K562 (cell line): ENCODE results near the gene PIEZO2. TPM values are rescaled to one million over a fixed set of nuclear protein-coding genes. Genes with fewer than 3 reads are reported as not detected.

Experiments used
- ATAC-seq: fragments of 200-7000 bp; cut with Tn5 transposase; 3 replicates; pipeline ENCODE4 v1.9.1; 2020; ENCODE audit warnings: moderate library complexity
- BruUV-seq: library from RNA; stranded (reverse); fragments of 400-500 nt; replicated peaks from 2 replicates; lab custom pipeline; 2021; lab: Mats Ljungman, UMichigan
- CTCF ChIA-PET: fragments of 300-600 bp; formaldehyde crosslinking; extraction: SDS; loops from one replicate; lab custom pipeline; 2021; ENCODE audit warnings: low intra/inter-chr PET ratio; lab: Yijun Ruan, JAX
- POLR2A ChIA-PET: fragments of 300-600, 350-650 bp; sonication (Branson Sonifier 250); formaldehyde crosslinking; extraction: SDS; loops from one replicate; lab custom pipeline; 2021; ENCODE audit warnings: antibody characterized with exemption, inconsistent platforms; lab: Yijun Ruan, JAX
- DNase-seq, 4 experiments: peaks; one replicate each; pipeline versions ENCODE4 v3.0.0 to v3.0.0-alpha.2; 2011 to 2018; ENCODE audit warnings: low spot score in 3 of 4, mixed read lengths in 3 of 4; ENCODE audit errors: extremely low read depth in 1 of 4
- FAIRE-seq: peaks from 2 replicates; lab custom pipeline; 2011; peaks lifted over from hg19 to GRCh38; lab: Jason Lieb, UNC
- H2AFZ ChIP-seq: 2 replicates; pipeline ENCODE4 v1.6.0; 2011; ENCODE audit warnings: low read depth, low read length, control low read depth, inconsistent platforms
- H3K27ac ChIP-seq: fragments of 200-600 bp; 3 replicates; pipeline ENCODE4 v1.8.0; 2011; ENCODE audit warnings: low read depth, mild to moderate bottlenecking, control low read depth, inconsistent platforms, low read length, moderate library complexity, mixed read lengths; ENCODE audit errors: extremely low read depth
- H3K27me3 ChIP-seq, 2 experiments: fragments of 300-600 bp in 1 of 2; 2 replicates in 1 of 2; 3 replicates in 1 of 2; pipeline versions ENCODE4 v1.6.0 to v1.8.0; 2011; ENCODE audit warnings: inconsistent platforms in 2 of 2, low read length in 2 of 2, mild to moderate bottlenecking in 1 of 2, mixed read lengths in 1 of 2, moderate library complexity in 1 of 2; ENCODE audit not compliant: control insufficient read depth in 2 of 2, insufficient read depth in 2 of 2
- H3K36me3 ChIP-seq: fragments of 300-600 bp; 3 replicates; pipeline ENCODE4 v1.8.0; 2011; ENCODE audit warnings: mild to moderate bottlenecking, low read length, inconsistent platforms; ENCODE audit not compliant: control insufficient read depth, insufficient read depth
- H3K4me1 ChIP-seq, 2 experiments: fragments of 200-600 bp in 1 of 2; replicated peaks in 1 of 2; 2 replicates in 1 of 2; 3 replicates in 1 of 2; pipeline versions ENCODE4 v1.5.1 to v1.8.0; 2011; ENCODE audit warnings: inconsistent platforms in 2 of 2, low read length in 2 of 2, mild to moderate bottlenecking in 1 of 2, mixed read lengths in 1 of 2, moderate library complexity in 1 of 2; ENCODE audit not compliant: control insufficient read depth in 2 of 2, insufficient read depth in 2 of 2
- H3K4me2 ChIP-seq: 2 replicates; pipeline ENCODE4 v1.6.1; 2011; ENCODE audit warnings: low read length, control low read depth, inconsistent platforms, mixed read lengths; ENCODE audit not compliant: insufficient read depth
- H3K4me3 ChIP-seq: fragments of 200-600 bp; sonication (generic), shearing (Covaris generic); 2 replicates; pipeline ENCODE4 v1.5.1; 2016; ENCODE audit warnings: control low read depth, inconsistent platforms
- H3K79me2 ChIP-seq: fragments of 200-600 bp; 3 replicates; pipeline ENCODE4 v1.8.0; 2011; ENCODE audit warnings: low read length, inconsistent platforms; ENCODE audit not compliant: control insufficient read depth, insufficient read depth
- H3K9ac ChIP-seq, 2 experiments: 2 replicates each; pipeline versions ENCODE4 v1.6.0 to v1.6.1; 2011; ENCODE audit warnings: low read depth in 2 of 2, low read length in 2 of 2, control low read depth in 1 of 2, inconsistent platforms in 1 of 2, mild to moderate bottlenecking in 1 of 2, mixed read lengths in 1 of 2; ENCODE audit not compliant: insufficient read depth in 1 of 2
- H3K9me1 ChIP-seq: one replicate; pipeline ENCODE4 v1.6.0; 2011; ENCODE audit warnings: inconsistent platforms, mild to moderate bottlenecking, low read length, moderate library complexity; ENCODE audit not compliant: control insufficient read depth, insufficient read depth
- H3K9me3 ChIP-seq: replicated peaks from 2 replicates; pipeline ENCODE4 v1.5.1; 2011; ENCODE audit warnings: low read depth, low read length, inconsistent platforms; ENCODE audit not compliant: control insufficient read depth, insufficient read depth
- H4K20me1 ChIP-seq: replicated peaks from 2 replicates; pipeline ENCODE4 v1.6.1; 2011; ENCODE audit warnings: low read length, inconsistent platforms, mixed read lengths; ENCODE audit not compliant: control insufficient read depth, insufficient read depth
- CTCF ChIP-seq, 3 experiments: IDR thresholded peaks in 2 of 3; conservative IDR thresholded peaks in 1 of 3; 2 replicates each; pipeline ENCODE4 v1.5.1; 2011 to 2012; ENCODE audit warnings: low read length in 3 of 3, mild to moderate bottlenecking in 3 of 3, control low read depth in 2 of 3, improper control_type of control experiment in 1 of 3, inconsistent platforms in 1 of 3, low read depth in 1 of 3, mixed read lengths in 1 of 3, moderate library complexity in 1 of 3; ENCODE audit not compliant: insufficient read depth in 2 of 3
- NRF1 ChIP-seq, 2 experiments: fragments of 450-650 bp; IDR thresholded peaks in 1 of 2; conservative IDR thresholded peaks in 1 of 2; 2 replicates each; pipeline ENCODE4 v1.6.1; 2014; ENCODE audit warnings: mild to moderate bottlenecking in 2 of 2
- POLR2B ChIP-seq: fragments of 450-650 bp; IDR thresholded peaks from 2 replicates; pipeline ENCODE4 v1.6.1; 2018; ENCODE audit warnings: low read depth; ENCODE audit not compliant: partially characterized antibody
- PREB ChIP-seq: sonication (generic); formaldehyde crosslinking; IDR thresholded peaks from 2 replicates; pipeline ENCODE4 v1.8.1; 2023; ENCODE audit warnings: mild to moderate bottlenecking, missing genetic modification reagents
- RAD21 ChIP-seq, 2 experiments: fragments of 250-450 bp in 1 of 2; fragments of 450-650 bp in 1 of 2; sonication (Bioruptor Pico) in 1 of 2; formaldehyde crosslinking in 1 of 2; IDR thresholded peaks in 1 of 2; conservative IDR thresholded peaks in 1 of 2; 2 replicates each; pipeline versions ENCODE4 v1.4.0 to v1.8.0; 2020 to 2022; ENCODE audit warnings: mild to moderate bottlenecking in 2 of 2, moderate library complexity in 1 of 2
- SMC3 ChIP-seq: conservative IDR thresholded peaks from 2 replicates; pipeline ENCODE4 v1.6.1; 2011; ENCODE audit warnings: low read depth, low read length, improper control_type of control experiment; ENCODE audit not compliant: insufficient read depth
- SPI1 ChIP-seq: IDR thresholded peaks from 2 replicates; pipeline ENCODE4 v1.6.1; 2011; ENCODE audit warnings: low read depth, low read length, control low read depth, borderline replicate concordance
- TOE1 ChIP-seq, 2 experiments: fragments of 450-650 bp in 1 of 2; sonication (generic) in 1 of 2; formaldehyde crosslinking in 1 of 2; IDR thresholded peaks; 2 replicates each; pipeline versions ENCODE4 v1.7.1 to v1.8.0; 2016 to 2022; ENCODE audit warnings: borderline replicate concordance in 2 of 2, mild to moderate bottlenecking in 2 of 2, antibody characterized with exemption in 1 of 2, inconsistent platforms in 1 of 2, low read depth in 1 of 2, missing genetic modification reagents in 1 of 2, moderate library complexity in 1 of 2
- ZNF785 ChIP-seq: fragments of 250-450 bp; sonication (Bioruptor Pico); IDR thresholded peaks from 2 replicates; pipeline ENCODE4 v1.4.0; 2020; ENCODE audit warnings: mild to moderate bottlenecking
- WGBS: fragments of 100-300 bp; shearing (Covaris generic); methylation state at CpG from one replicate; pipeline ENCODE4 v1.1.6; 2016; ENCODE audit warnings: low coverage, mixed read lengths; ENCODE audit not compliant: insufficient coverage; ENCODE audit errors: missing lambda C conversion rate; 5-methylcytosine and 5-hydroxymethylcytosine counted together
- in situ Hi-C: fragments of 300-500 bp; cut with MboI; formaldehyde crosslinking; loops from 4 replicates; pipeline ENCODE4 v1.15.0; 2018; ENCODE audit warnings: inconsistent platforms, mixed read lengths
- intact Hi-C: fragments of 100-400 bp; cut with micrococcal nuclease; formaldehyde crosslinking; loops from 2 replicates; pipeline ENCODE4 v1.14.2; 2022
- polyA plus RNA-seq, 8 experiments: library from polyadenylated mRNA; depleted of rRNA in 4 of 8; stranded (reverse) in 5 of 8; unstranded in 3 of 8; fragments of >200 nt; fragmentation: Nextera tagmentation in 2 of 8; fragmentation: Illumina TruSeq in 1 of 8; extraction: Ambion mirVana in 2 of 8; extraction: Trizol in 1 of 8; gene quantifications; 2 replicates each; pipeline versions ENCODE4 v1.2.1 to v1.2.3, GENCODE V29; 2011 to 2014; ENCODE audit warnings: inconsistent platforms in 1 of 8, missing spikeins in 1 of 8
- total RNA-seq, 7 experiments: library from RNA; depleted of rRNA in 6 of 7; stranded (reverse); fragments of >200 nt in 6 of 7; fragmentation: Illumina TruSeq in 2 of 7; extraction: Trizol in 2 of 7; gene quantifications; 2 replicates each; pipeline versions ENCODE4 v1.2.1 to v1.2.3, GENCODE V29; 2011 to 2021; ENCODE audit warnings: low replicate concordance in 1 of 7

Gene PIEZO2
- total and polyA plus RNA-seq, 9 of the 15 experiments (the other 6 are each of a cell fraction or from before 2014, with no cell fraction given): 0.54 to 4.1 (median 2.0) TPM

- CTCF ChIA-PET: no interaction called here
- H3K36me3 ChIP-seq: no peaks in the 10 kb centered on the region
- in situ Hi-C loops (no loop called here), intact Hi-C loops (no loop called here)
- peaks cover 0 to 6% of the 10 kb centered on the region in 2 experiments; a peak in 2 of 5 replicates for H3K27me3 ChIP-seq
- peak; percentile 52 for FAIRE-seq
- no peaks in the 10 kb centered on the region for H3K9me3 ChIP-seq
- peak in 2 of 4 experiments; percentile 30 to 31 for DNase-seq
- TF ChIP-seq NRF1 (conservative IDR thresholded peaks at IDR 0.05 in 1 of 2, IDR thresholded peaks at IDR 0.05 in 1 of 2): 0 out of 4 replicates have a peak, but pooled peaks of 1 of the 2 experiments have one; percentile 24
- no peak for TF ChIP-seq ZNF785 (CRISPR knock-in tag)
- TF ChIP-seq TOE1 (IDR thresholded peaks at IDR 0.05; ENCODE audit: borderline replicate concordance): no peak
- no peak for TF ChIP-seq TOE1 (CRISPR knock-in tag; IDR thresholded peaks at IDR 0.05; ENCODE audit: borderline replicate concordance, low read depth)
- peak in 1 of 2 experiments; percentile 38; a peak in 2 of 4 replicates for TF ChIP-seq RAD21 (CRISPR knock-in tag; conservative IDR thresholded peaks at IDR 0.05 in 1 of 2, IDR thresholded peaks at IDR 0.05 in 1 of 2)
- no peak for TF ChIP-seq PREB (CRISPR knock-in tag)
- peak; percentile 55 to 69 (median 57) for TF ChIP-seq CTCF (IDR thresholded peaks at IDR 0.05 in 2 of 3, conservative IDR thresholded peaks at IDR 0.05 in 1 of 3; ENCODE audit: insufficient read depth in 2 of 3, low read depth in 1 of 3, low read length in 3 of 3)
- TF ChIP-seq SMC3: 0 out of 2 replicates have a peak, but pooled peaks have one; percentile 16
- 0 out of 2 replicates have a peak, but pooled peaks have one; percentile 10 for TF ChIP-seq SPI1
- no peak for TF ChIP-seq POLR2B
- under 1% methylated on average over 18 of the region's 18 CpGs for whole genome bisulfite sequencing
- no TSS peak for BruUV-seq
- no peak overlapping the region for H3K4me3 ChIP-seq
- ATAC-seq: peak; percentile 96
- H3K9ac ChIP-seq: no peak overlapping the region
- H3K9me1 ChIP-seq: no peaks in the 10 kb centered on the region
- no peak overlapping the region for H3K4me2 ChIP-seq
- H2AFZ ChIP-seq: no peak overlapping the region
- H3K79me2 ChIP-seq: no peaks in the 10 kb centered on the region
- H4K20me1 ChIP-seq: no peaks in the 10 kb centered on the region
- H3K27ac ChIP-seq: no peak overlapping the region
- POLR2A ChIA-PET: no interaction called here
- H3K4me1 ChIP-seq: peaks cover 0 to 3% of the 10 kb centered on the region in 2 experiments; a peak in 1 of 5 replicates
These were observed 14.3 kb upstream of the PIEZO2 start for GRCh38 chr18:11163665-11164064.
